Vagina (tissue), 2 donors: ENCODE measurements around the gene EVC.

Source experiments
- CTCF ChIP-seq, 3 experiments: fragments of 450-650 bp in 2 of 3; fragments of 200-600 bp in 1 of 3; sonication (generic) in 1 of 3; IDR thresholded peaks; one replicate each; pipeline ENCODE4 v1.5.1; 2017 to 2019; ENCODE audit warnings: antibody characterized with exemption in 3 of 3, mild to moderate bottlenecking in 2 of 3, moderate library complexity in 2 of 3
- POLR2A ChIP-seq, 2 donors: fragments of 450-650 bp; IDR thresholded peaks; one replicate each; pipeline ENCODE4 v1.6.1; 2017; ENCODE audit warnings: antibody characterized with exemption in 2 of 2, mild to moderate bottlenecking in 2 of 2, moderate library complexity in 2 of 2
- POLR2AphosphoS5 ChIP-seq, 2 donors: sonication (generic); formaldehyde crosslinking; IDR thresholded peaks; one replicate each; pipeline ENCODE4 v1.9.0; 2017; ENCODE audit warnings: antibody characterized with exemption in 2 of 2, mild to moderate bottlenecking in 2 of 2, low read depth in 1 of 2; ENCODE audit not compliant: insufficient read depth in 1 of 2

GRCh38 chr4:5755679-5756078 is 44.7 kb downstream of the EVC start:
- TF ChIP-seq POLR2A (IDR thresholded peaks at IDR 0.05) (no peak), CTCF (IDR thresholded peaks at IDR 0.05) (no peak), POLR2AphosphoS5 (IDR thresholded peaks at IDR 0.05; ENCODE audit: insufficient read depth in 1 of 2, low read depth in 1 of 2) (no peak)
